ENCODE data around the gene SEPTIN12.

DNA sequence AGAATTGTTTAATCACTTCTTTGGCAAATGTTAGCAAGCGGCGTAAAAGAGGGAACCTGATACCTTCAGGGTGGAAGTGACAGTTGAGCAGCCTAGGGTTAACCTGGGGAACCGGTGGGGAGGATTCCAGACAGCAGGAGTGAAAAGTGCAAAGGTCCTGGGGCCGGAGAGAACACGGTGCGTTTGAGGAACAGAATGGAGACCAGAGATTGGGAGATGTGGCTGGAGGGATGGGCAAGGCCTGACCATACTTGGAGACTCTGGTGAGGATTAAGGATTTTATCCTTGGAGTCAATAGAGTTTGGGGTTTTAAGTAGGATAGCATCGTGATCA lies 18.9 kb downstream of the SEPTIN12 start:
- TF ChIP-seq CTCF (IDR thresholded peaks at IDR 0.05) = no peak
- TF ChIP-seq POLR2A (IDR thresholded peaks at IDR 0.05) = no peak

Measured in esophagus squamous epithelium (tissue), 4 donors.